Hepatocyte (in vitro differentiated cells): ENCODE results near the gene PDCD4. TPM values are rescaled to one million over a fixed set of nuclear protein-coding genes. Genes with fewer than 3 reads are reported as not detected.
"Not testable (repeated sequence)": the region's sequence is repeated elsewhere in the genome, so short reads cannot be mapped to it uniquely, and the experiment has no call there.

Experiments
- DNase-seq: peaks from one replicate; pipeline ENCODE4 v3.0.0-alpha.2; 2016; ENCODE audit warnings: low spot score
- H2AFZ ChIP-seq: fragments of 200-600 bp; sonication (generic); 2 replicates; pipeline ENCODE4 v1.6.0; 2016; ENCODE audit warnings: antibody characterized with exemption, mild to moderate bottlenecking
- H3K27ac ChIP-seq: fragments of 200-600 bp; sonication (generic); 2 replicates; pipeline ENCODE4 v1.5.1; 2016; ENCODE audit warnings: mild to moderate bottlenecking
- H3K27me3 ChIP-seq: fragments of 200-600 bp; sonication (generic); 2 replicates; pipeline ENCODE4 v1.6.1; 2016
- H3K36me3 ChIP-seq: fragments of 200-600 bp; sonication (generic); replicated peaks from 2 replicates; pipeline ENCODE4 v1.5.1; 2016; ENCODE audit warnings: low read depth; ENCODE audit not compliant: insufficient read depth
- H3K4me1 ChIP-seq: fragments of 200-600 bp; sonication (generic); 2 replicates; pipeline ENCODE4 v1.5.1; 2016; ENCODE audit warnings: mild to moderate bottlenecking, moderate library complexity; ENCODE audit not compliant: insufficient read depth
- H3K4me2 ChIP-seq: fragments of 200-600 bp; sonication (generic); 2 replicates; pipeline ENCODE4 v1.6.0; 2016
- H3K4me3 ChIP-seq: fragments of 200-600 bp; sonication (generic); 2 replicates; pipeline ENCODE4 v1.5.1; 2016; ENCODE audit warnings: mild to moderate bottlenecking
- H3K79me2 ChIP-seq: fragments of 200-600 bp; sonication (generic); 2 replicates; pipeline ENCODE4 v1.6.0; 2017; ENCODE audit warnings: mild to moderate bottlenecking
- H3K9me2 ChIP-seq: fragments of 200-600 bp; sonication (generic); replicated peaks from 2 replicates; pipeline ENCODE4 v1.6.0; 2017; ENCODE audit warnings: mild to moderate bottlenecking; ENCODE audit not compliant: insufficient read depth
- H3K9me3 ChIP-seq: fragments of 200-600 bp; sonication (generic); 2 replicates; pipeline ENCODE4 v1.5.1; 2016; ENCODE audit warnings: low read depth, mild to moderate bottlenecking
- H4K20me1 ChIP-seq: fragments of 200-600 bp; sonication (generic); 2 replicates; pipeline ENCODE4 v1.6.0; 2016; ENCODE audit warnings: mild to moderate bottlenecking; ENCODE audit not compliant: insufficient read depth, poor library complexity, severe bottlenecking
- CTCF ChIP-seq: fragments of 200-600 bp; sonication (generic); IDR thresholded peaks from 2 replicates; pipeline ENCODE4 v1.5.1; 2016; ENCODE audit warnings: antibody characterized with exemption, mild to moderate bottlenecking; ENCODE audit not compliant: poor library complexity
- EZH2 ChIP-seq: fragments of 200-600 bp; sonication (generic); IDR thresholded peaks from 2 replicates; pipeline ENCODE4 v1.6.1; 2016; ENCODE audit warnings: antibody characterized with exemption, mild to moderate bottlenecking, borderline replicate concordance
- EZH2phosphoT487 ChIP-seq: fragments of 200-600 bp; sonication (generic); IDR thresholded peaks from one replicate; pipeline ENCODE4 v1.6.1; 2018; ENCODE audit warnings: antibody characterized with exemption, mild to moderate bottlenecking, low read depth, moderate library complexity; ENCODE audit not compliant: unreplicated experiment, severe bottlenecking
- WGBS: methylation state at CpG from one replicate; pipeline ENCODE4 v1.1.6; 2016; ENCODE audit warnings: low lambda C conversion rate; ENCODE audit errors: missing lambda C conversion rate; 5-methylcytosine and 5-hydroxymethylcytosine counted together
- polyA plus RNA-seq: library from polyadenylated mRNA; unstranded; fragments of >200 nt; fragmentation: Nextera tagmentation; extraction: Ambion mirVana; gene quantifications from 2 replicates; pipeline ENCODE4 v1.2.1, GENCODE V29; 2016
- total RNA-seq: library from RNA; depleted of rRNA; stranded (reverse); fragments of >200 nt; gene quantifications from 2 replicates; pipeline ENCODE4 v1.2.3, GENCODE V29; 2014

Gene PDCD4
- total and polyA plus RNA-seq, 2 experiments from 2014 or later, result 315 to 791 TPM

GRCh38 chr10:110912374-110912773 lies 40.6 kb downstream of the PDCD4 start:
- WGBS, result 66% methylated on average over 3 of the region's 3 CpGs
- Histone ChIP-seq H3K9me2 (no peaks in the 10 kb centered on the region), H3K27ac (no peak overlapping the region), H3K4me2 (no peak overlapping the region), H3K4me1 (peaks cover 2% of the 10 kb centered on the region), H3K27me3 (no peaks in the 10 kb centered on the region), H3K9me3 (no peaks in the 10 kb centered on the region), H2AFZ (no peak overlapping the region), H3K36me3 (no peaks in the 10 kb centered on the region), H4K20me1 (no peaks in the 10 kb centered on the region), H3K4me3 (no peak overlapping the region), H3K79me2 (peaks cover 11% of the 10 kb centered on the region)
- DNase-seq, result no peak
- TF ChIP-seq EZH2, result no peak
- TF ChIP-seq CTCF, result no peak
- TF ChIP-seq EZH2phosphoT487, result no peak

DNA sequence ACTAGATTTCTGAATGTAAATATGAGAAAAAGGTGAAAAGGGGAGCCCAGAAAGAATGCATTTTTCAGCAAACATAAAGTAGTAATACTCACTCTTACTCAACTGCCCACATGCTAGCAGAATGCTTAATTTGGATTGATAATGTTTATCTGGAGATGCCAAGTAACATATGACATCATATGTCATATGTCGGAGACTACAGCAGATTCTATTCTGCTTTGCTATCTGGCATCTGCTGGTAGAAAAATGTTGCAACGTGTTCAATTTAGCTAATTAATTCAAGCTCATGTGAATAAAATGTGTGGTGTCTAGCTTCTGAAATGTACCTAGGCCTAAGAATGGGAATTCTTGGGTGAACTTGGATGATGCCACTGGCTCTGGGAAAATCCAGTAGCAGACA lies 42.7 kb downstream of the PDCD4 start:
- no peak overlapping the region for H2AFZ ChIP-seq
- no peaks in the 10 kb centered on the region for H3K9me2 ChIP-seq
- TF ChIP-seq EZH2 (no peak), EZH2phosphoT487 (no peak), CTCF (no peak)
- no peaks in the 10 kb centered on the region for H3K9me3 ChIP-seq
- H3K36me3 ChIP-seq, result no peaks in the 10 kb centered on the region
- H3K27ac ChIP-seq, result no peak overlapping the region
- no peaks in the 10 kb centered on the region for H3K27me3 ChIP-seq
- peaks cover 15% of the 10 kb centered on the region for H3K79me2 ChIP-seq
- peaks cover 7% of the 10 kb centered on the region for H3K4me1 ChIP-seq
- no peak overlapping the region for H3K4me2 ChIP-seq
- H4K20me1 ChIP-seq, result no peaks in the 10 kb centered on the region
- no peak overlapping the region for H3K4me3 ChIP-seq
- no peak for DNase-seq
- 93% methylated on average over 2 of the region's 2 CpGs for WGBS

GRCh38 chr10:110915035-110915434 lies 43.3 kb downstream of the PDCD4 start:
- no peaks in the 10 kb centered on the region for H3K9me2 ChIP-seq
- no peak overlapping the region for H2AFZ ChIP-seq
- H3K79me2 ChIP-seq, result peaks cover 15% of the 10 kb centered on the region
- H3K4me3 ChIP-seq, result no peak overlapping the region
- no peak for DNase-seq
- no peak for TF ChIP-seq CTCF
- TF ChIP-seq EZH2, result no peak
- TF ChIP-seq EZH2phosphoT487, result no peak
- 92% methylated on average over 6 of the region's 6 CpGs for WGBS
- H3K4me1 ChIP-seq, result peaks cover 7% of the 10 kb centered on the region
- no peaks in the 10 kb centered on the region for H3K27me3 ChIP-seq
- H3K27ac ChIP-seq, result no peak overlapping the region
- H3K9me3 ChIP-seq, result no peaks in the 10 kb centered on the region
- no peaks in the 10 kb centered on the region for H4K20me1 ChIP-seq
- no peaks in the 10 kb centered on the region for H3K36me3 ChIP-seq
- H3K4me2 ChIP-seq, result no peak overlapping the region

DNA sequence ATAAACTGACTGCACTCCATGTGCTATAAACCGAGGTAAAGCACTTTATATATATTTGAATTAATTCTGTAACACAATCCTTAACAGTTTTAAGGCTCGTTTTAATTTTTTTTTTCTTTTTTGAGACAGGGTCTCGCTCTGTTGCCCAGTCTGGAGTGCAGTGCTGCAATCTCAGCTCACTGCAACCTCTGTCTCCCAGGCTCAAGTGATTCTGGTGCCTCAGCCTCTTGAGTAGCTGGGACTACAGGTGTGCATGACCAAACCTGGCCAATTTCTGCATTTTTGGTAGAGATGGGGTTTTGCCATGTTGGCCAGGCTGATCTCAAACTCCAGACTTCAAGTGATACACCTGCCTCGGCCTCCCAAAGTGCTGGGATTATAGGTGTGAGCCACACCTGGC lies 43.9 kb downstream of the PDCD4 start:
- not testable (repeated sequence) for H2AFZ ChIP-seq, H4K20me1 ChIP-seq, H3K4me1 ChIP-seq, DNase-seq, H3K9me2 ChIP-seq, H3K9me3 ChIP-seq, H3K27ac ChIP-seq, H3K4me2 ChIP-seq, H3K36me3 ChIP-seq, H3K27me3 ChIP-seq, H3K4me3 ChIP-seq
- peaks cover 18% of the 10 kb centered on the region for H3K79me2 ChIP-seq
- WGBS, result 90% methylated on average over 4 of the region's 4 CpGs
